Aorta (tissue), 5 donors: ENCODE data around the gene DENND1B. TPM values are rescaled to one million over a fixed set of nuclear protein-coding genes. Genes with fewer than 3 reads are reported as not detected.

ENCODE experiments used
- ATAC-seq: fragments of 200-7000 bp; cut with Tn5 transposase; one replicate; pipeline ENCODE4 v1.9.1; 2022; ENCODE audit warnings: moderate library complexity; ENCODE audit not compliant: low FRiP score
- DNase-seq, 2 donors: peaks; one replicate each; pipeline ENCODE4 v3.0.0-alpha.2; 2020
- H3K27ac ChIP-seq, 2 donors: one replicate each; pipeline ENCODE4 v1.5.1; 2013; ENCODE audit warnings: low read length in 2 of 2, mild to moderate bottlenecking in 2 of 2, moderate library complexity in 2 of 2, control low read depth in 1 of 2, inconsistent platforms in 1 of 2, low read depth in 1 of 2
- H3K27me3 ChIP-seq, 2 donors: one replicate each; pipeline ENCODE4 v1.6.1; 2013; ENCODE audit warnings: control low read depth in 1 of 2, low read length in 1 of 2, mild to moderate bottlenecking in 1 of 2, moderate library complexity in 1 of 2; ENCODE audit not compliant: insufficient read depth in 2 of 2, control insufficient read depth in 1 of 2
- H3K36me3 ChIP-seq, 2 donors: one replicate each; pipeline ENCODE4 v1.6.1; 2013; ENCODE audit warnings: control low read depth in 1 of 2, low read length in 1 of 2, mild to moderate bottlenecking in 1 of 2; ENCODE audit not compliant: insufficient read depth in 2 of 2, control insufficient read depth in 1 of 2
- H3K4me1 ChIP-seq, 2 donors: one replicate each; pipeline ENCODE4 v1.6.1; 2013; ENCODE audit warnings: low read length in 2 of 2, control low read depth in 1 of 2, mild to moderate bottlenecking in 1 of 2, moderate library complexity in 1 of 2; ENCODE audit not compliant: insufficient read depth in 2 of 2, control insufficient read depth in 1 of 2
- H3K4me3 ChIP-seq, 2 donors: one replicate each; pipeline ENCODE4 v1.5.1; 2013; ENCODE audit warnings: low read length in 2 of 2, control low read depth in 1 of 2, mild to moderate bottlenecking in 1 of 2
- H3K9me3 ChIP-seq: one replicate; pipeline ENCODE4 v1.6.1; 2013; ENCODE audit warnings: mild to moderate bottlenecking, low read length; ENCODE audit not compliant: control insufficient read depth
- WGBS, 2 donors: extraction: QIAGEN DNeasy Blood & Tissue Kit; methylation state at CpG; one replicate each; pipeline ENCODE4 v1.1.7; 2013; 5-methylcytosine and 5-hydroxymethylcytosine counted together
- intact Hi-C, 2 donors: fragments of 100-400 bp; cut with DNase I; formaldehyde crosslinking; loops; one replicate each; pipeline versions ENCODE4 v1.14.2 to v1.15.0; 2022
- polyA plus RNA-seq, 2 donors: library from polyadenylated mRNA; stranded (reverse); fragments of 200-250 nt; gene quantifications; one replicate each; pipeline ENCODE4 v1.2.3, GENCODE V29; 2013
- total RNA-seq, 2 donors: library from RNA; stranded (reverse); fragmentation: NEBNext Ultra II Directional; extraction: Animal tissue kit (Norgen Biotek cat#: 25700); gene quantifications; one replicate each; pipeline ENCODE4 v1.2.1, GENCODE V29; 2021
- donor health status: healthy with polysubstance abuse.
- donor health status: Bipolar disorder and iron deficiency.
- donor health status: DM: no; HTN: no; CAD: no.
- donor health status: DM: no; HTN: no; CAD: no.
- donor health status: DM: yes; HTN: yes; CAD: no.

The DENND1B gene
- total and polyA plus RNA-seq, 4 donors: 1.5 to 20.5 (median 7.9) TPM

GRCh38 chr1:197807216-197807615, 31.9 kb upstream of the DENND1B start:
- no peak for ATAC-seq
- no peak for DNase-seq
- intact Hi-C loops: no loop called here

DNA sequence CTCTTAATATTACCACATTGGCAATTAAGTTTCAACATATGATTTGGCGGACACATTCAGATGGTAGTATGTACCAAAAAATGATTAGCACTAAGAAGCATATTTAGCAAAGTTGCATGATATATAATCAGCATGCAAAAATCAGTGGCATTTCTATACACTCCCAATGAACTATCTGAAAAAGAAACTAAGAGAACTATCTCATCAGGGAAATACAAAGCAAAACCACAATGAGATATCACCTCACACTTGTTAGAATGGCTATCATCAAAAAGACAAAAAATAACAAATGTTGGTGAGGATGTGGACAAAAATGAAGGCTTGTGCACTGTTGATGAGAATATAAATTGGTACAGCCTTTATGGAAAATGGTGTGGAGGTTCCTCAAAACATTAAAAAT, 31.4 kb upstream of the DENND1B start:
- no peak overlapping the region for H3K27ac ChIP-seq

More at GRCh38 chr1:197807216-197807615, 31.9 kb upstream of the DENND1B start:
- peaks cover 1% of the 10 kb centered on the region for H3K9me3 ChIP-seq
- H3K27ac ChIP-seq: no peak overlapping the region
- 56 to 64% methylated on average over 4 of the region's 4 CpGs for WGBS, 2 donors
- no peak overlapping the region for H3K4me3 ChIP-seq
- H3K4me1 ChIP-seq: peaks cover 0 to 2% of the 10 kb centered on the region in 2 donors
- no peaks in the 10 kb centered on the region for H3K36me3 ChIP-seq
- no peaks in the 10 kb centered on the region for H3K27me3 ChIP-seq

GRCh38 chr1:197801684-197802083, 26.4 kb upstream of the DENND1B start:
- H3K36me3 ChIP-seq: no peaks in the 10 kb centered on the region
- peaks cover 5% of the 10 kb centered on the region for H3K9me3 ChIP-seq
- intact Hi-C loops: no loop called here
- no peak for ATAC-seq
- no peak overlapping the region for H3K4me3 ChIP-seq
- no peaks in the 10 kb centered on the region for H3K4me1 ChIP-seq
- WGBS, 2 donors: 94 to 99% methylated on average over 4 of the region's 4 CpGs
- DNase-seq: no peak
- H3K27me3 ChIP-seq: no peaks in the 10 kb centered on the region
- H3K27ac ChIP-seq: no peak overlapping the region

More for the DNA sequence above, 31.4 kb upstream of the DENND1B start:
- H3K9me3 ChIP-seq: peaks cover 1% of the 10 kb centered on the region
- H3K27me3 ChIP-seq: no peaks in the 10 kb centered on the region
- intact Hi-C loops: no loop called here
- peaks cover 0 to 2% of the 10 kb centered on the region in 2 donors for H3K4me1 ChIP-seq
- H3K36me3 ChIP-seq: no peaks in the 10 kb centered on the region
- no peak for ATAC-seq
- DNase-seq: no peak
- H3K4me3 ChIP-seq: no peak overlapping the region
- 96 to 98% methylated on average over 1 of the region's 1 CpG for WGBS, 2 donors

GRCh38 chr1:197801111-197801482, 25.8 kb upstream of the DENND1B start:
- no peaks in the 10 kb centered on the region for H3K36me3 ChIP-seq
- DNase-seq (no peak), ATAC-seq (no peak)
- H3K27ac ChIP-seq: no peak overlapping the region
- peaks cover 4% of the 10 kb centered on the region for H3K9me3 ChIP-seq
- 57 to 75% methylated on average over 1 of the region's 1 CpG for WGBS, 2 donors
- intact Hi-C loops: no loop called here
- no peaks in the 10 kb centered on the region for H3K27me3 ChIP-seq
- no peaks in the 10 kb centered on the region for H3K4me1 ChIP-seq
- H3K4me3 ChIP-seq: no peak overlapping the region

- intact Hi-C loops: no loop called here
- Histone ChIP-seq H3K27ac (no peak overlapping the region), H3K4me3 (no peak overlapping the region), H3K36me3 (no peaks in the 10 kb centered on the region), H3K4me1 (no peaks in the 10 kb centered on the region), H3K9me3 (peaks cover 4% of the 10 kb centered on the region), H3K27me3 (no peaks in the 10 kb centered on the region)
- ATAC-seq (no peak), DNase-seq (no peak)
- WGBS, 2 donors: 85 to 90% methylated on average over 6 of the region's 6 CpGs
These were observed 25.3 kb upstream of the DENND1B start for GRCh38 chr1:197800379-197801110.

- ATAC-seq: no peak
- H3K27me3 ChIP-seq: no peaks in the 10 kb centered on the region
- no peaks in the 10 kb centered on the region for H3K36me3 ChIP-seq
These were observed 24.0 kb upstream of the DENND1B start for GRCh38 chr1:197799271-197799670.

DNA sequence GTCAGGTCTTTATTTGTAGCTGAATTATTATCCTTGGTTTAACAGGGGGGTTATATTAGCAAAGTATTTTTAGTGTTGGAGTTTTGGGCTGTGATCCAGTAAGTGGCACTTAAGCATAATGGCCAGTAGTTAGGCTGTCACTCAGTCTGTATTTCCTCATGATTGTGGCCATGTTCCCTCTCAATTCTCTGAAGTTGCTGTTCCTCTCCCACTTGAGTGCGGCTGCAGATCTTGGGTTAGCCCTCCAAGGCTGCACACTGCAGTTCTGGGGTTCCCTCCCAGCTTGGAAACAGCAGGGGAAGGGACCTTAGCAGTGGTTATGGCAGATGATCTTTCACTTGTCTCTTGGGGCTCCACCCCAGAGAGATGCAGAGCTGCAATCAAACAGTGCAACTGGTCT, 23.2 kb upstream of the DENND1B start:
- peaks cover 5% of the 10 kb centered on the region for H3K9me3 ChIP-seq
- ATAC-seq (no peak), DNase-seq (no peak)
- H3K27ac ChIP-seq: no peak overlapping the region
- H3K4me1 ChIP-seq: no peaks in the 10 kb centered on the region
- H3K27me3 ChIP-seq: no peaks in the 10 kb centered on the region
- WGBS, 2 donors: 42 to 64% methylated on average over 1 of the region's 1 CpG
- H3K4me3 ChIP-seq: no peak overlapping the region
- intact Hi-C loops: no loop called here
- H3K36me3 ChIP-seq: no peaks in the 10 kb centered on the region

More at GRCh38 chr1:197799271-197799670, 24.0 kb upstream of the DENND1B start:
- no peak for DNase-seq
- Histone ChIP-seq H3K4me1 (no peaks in the 10 kb centered on the region), H3K4me3 (no peak overlapping the region), H3K27ac (no peak overlapping the region), H3K9me3 (peaks cover 5% of the 10 kb centered on the region)
- intact Hi-C loops: no loop called here

GRCh38 chr1:197797010-197797409, 21.7 kb upstream of the DENND1B start:
- H3K36me3 ChIP-seq: no peaks in the 10 kb centered on the region
- no peak overlapping the region for H3K4me3 ChIP-seq
- DNase-seq: no peak
- H3K27ac ChIP-seq: no peak overlapping the region
- no peaks in the 10 kb centered on the region for H3K27me3 ChIP-seq
- H3K9me3 ChIP-seq: peaks cover 5% of the 10 kb centered on the region
- intact Hi-C loops: no loop called here
- H3K4me1 ChIP-seq: no peaks in the 10 kb centered on the region
- ATAC-seq: no peak
